PC-9 (cell line): Measurements from ENCODE around the gene EPB41L2.

Experiments
- EZH2 ChIP-seq: fragments of 200-600 bp; sonication (generic); IDR thresholded peaks from 2 replicates; pipeline ENCODE4 v1.8.0; 2017; ENCODE audit warnings: antibody characterized with exemption, low read depth
- TF ChIP-seq, protein P1 (sequence below): fragments of 200-600 bp; sonication (generic); conservative IDR thresholded peaks from 2 replicates; pipeline ENCODE4 v1.6.1; 2017; ENCODE audit warnings: mixed run types, antibody characterized with exemption, mild to moderate bottlenecking, moderate library complexity

GRCh38 chr6:130964808-130965604, 98.0 kb downstream of the EPB41L2 start:
- TF ChIP-seq, protein P1, sequence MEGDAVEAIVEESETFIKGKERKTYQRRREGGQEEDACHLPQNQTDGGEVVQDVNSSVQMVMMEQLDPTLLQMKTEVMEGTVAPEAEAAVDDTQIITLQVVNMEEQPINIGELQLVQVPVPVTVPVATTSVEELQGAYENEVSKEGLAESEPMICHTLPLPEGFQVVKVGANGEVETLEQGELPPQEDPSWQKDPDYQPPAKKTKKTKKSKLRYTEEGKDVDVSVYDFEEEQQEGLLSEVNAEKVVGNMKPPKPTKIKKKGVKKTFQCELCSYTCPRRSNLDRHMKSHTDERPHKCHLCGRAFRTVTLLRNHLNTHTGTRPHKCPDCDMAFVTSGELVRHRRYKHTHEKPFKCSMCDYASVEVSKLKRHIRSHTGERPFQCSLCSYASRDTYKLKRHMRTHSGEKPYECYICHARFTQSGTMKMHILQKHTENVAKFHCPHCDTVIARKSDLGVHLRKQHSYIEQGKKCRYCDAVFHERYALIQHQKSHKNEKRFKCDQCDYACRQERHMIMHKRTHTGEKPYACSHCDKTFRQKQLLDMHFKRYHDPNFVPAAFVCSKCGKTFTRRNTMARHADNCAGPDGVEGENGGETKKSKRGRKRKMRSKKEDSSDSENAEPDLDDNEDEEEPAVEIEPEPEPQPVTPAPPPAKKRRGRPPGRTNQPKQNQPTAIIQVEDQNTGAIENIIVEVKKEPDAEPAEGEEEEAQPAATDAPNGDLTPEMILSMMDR, result no peak
- TF ChIP-seq EZH2, result no peak
